ENCODE data around the gene SLFN11.
A peak's percentile ranks its signal among the peaks of the same experiment; 100 is the strongest.
"Not testable (repeated sequence)": the region's sequence is repeated elsewhere in the genome, so short reads cannot be mapped to it uniquely, and the experiment has no call there.

Gene SLFN11

GRCh38 chr17:35350493-35350892 is 22.9 kb downstream of the SLFN11 start:
- no peak for DNase-seq

- DNase-seq = no peak
These were observed 27.3 kb downstream of the SLFN11 start for GRCh38 chr17:35345926-35346771.

DNA sequence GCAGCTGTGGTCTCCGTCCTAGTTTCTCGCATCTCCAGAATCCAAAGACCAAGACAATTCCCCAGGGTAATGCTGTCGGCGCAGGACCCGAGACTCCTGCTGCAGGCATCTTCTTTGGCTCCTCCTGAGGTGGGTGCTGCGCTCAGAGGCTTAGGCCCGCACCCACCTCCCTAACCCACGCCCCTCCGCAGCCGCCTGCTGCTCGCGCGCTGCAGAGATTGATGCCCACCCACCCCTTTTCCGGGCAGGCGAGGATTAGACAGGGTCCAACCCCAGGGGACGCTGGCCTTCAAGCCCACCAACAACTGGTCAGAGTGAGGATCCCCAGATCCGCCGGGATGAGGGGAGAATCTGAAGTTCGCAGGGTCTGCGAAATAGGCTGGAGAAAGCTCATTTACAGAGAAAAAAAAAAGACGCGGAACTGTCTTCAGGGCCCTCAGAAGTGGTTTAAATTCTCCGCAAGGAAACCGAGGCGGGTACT is 27.9 kb downstream of the SLFN11 start:
- DNase-seq = no peak

DNA sequence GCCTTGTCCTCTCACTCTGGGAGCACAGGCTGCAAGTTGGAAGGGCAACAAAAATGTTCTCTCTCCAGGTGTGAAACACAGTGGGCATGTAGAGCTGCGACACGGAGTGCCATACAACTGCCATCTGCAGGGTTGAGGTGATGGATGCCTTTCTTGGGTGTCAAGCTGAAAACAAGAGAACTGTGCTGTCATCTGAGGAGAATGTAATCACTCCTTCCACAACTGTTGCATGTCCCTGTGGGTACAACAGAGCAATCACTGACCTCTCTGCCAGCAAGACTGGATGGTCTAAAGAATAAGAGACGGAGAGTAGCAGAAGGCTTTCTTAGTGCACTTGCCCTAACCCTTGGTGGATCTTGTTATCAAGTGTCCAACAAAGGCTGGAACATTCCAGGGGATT is 29.2 kb downstream of the SLFN11 start:
- no peak for DNase-seq

GRCh38 chr17:35342276-35342675 is 31.1 kb downstream of the SLFN11 start:
- DNase-seq = no peak

GRCh38 chr17:35341411-35341992 is 31.9 kb downstream of the SLFN11 start:
- no peak for DNase-seq

- no peak for DNase-seq
These were observed 35.2 kb downstream of the SLFN11 start for GRCh38 chr17:35338230-35338629.

DNA sequence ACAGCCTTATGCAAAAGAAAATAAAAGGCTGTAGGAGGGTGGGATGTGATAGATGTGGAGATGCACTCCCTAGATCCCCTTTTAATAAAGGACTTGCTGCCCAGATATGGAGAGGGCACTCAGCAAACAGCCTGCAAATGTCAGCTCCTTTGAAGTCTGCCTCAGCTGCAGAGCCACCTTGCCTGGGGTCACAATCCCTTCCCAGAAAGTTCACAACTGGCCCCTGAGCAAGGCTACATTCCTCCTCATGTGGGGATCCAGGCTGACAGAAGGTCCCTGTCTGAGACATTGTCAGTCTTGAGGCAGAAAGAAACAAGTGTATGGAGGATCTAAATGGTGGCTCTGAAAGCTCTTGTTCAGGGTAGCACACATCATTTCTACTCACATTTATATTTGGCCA is 36.1 kb downstream of the SLFN11 start:
- no peak for DNase-seq

DNA sequence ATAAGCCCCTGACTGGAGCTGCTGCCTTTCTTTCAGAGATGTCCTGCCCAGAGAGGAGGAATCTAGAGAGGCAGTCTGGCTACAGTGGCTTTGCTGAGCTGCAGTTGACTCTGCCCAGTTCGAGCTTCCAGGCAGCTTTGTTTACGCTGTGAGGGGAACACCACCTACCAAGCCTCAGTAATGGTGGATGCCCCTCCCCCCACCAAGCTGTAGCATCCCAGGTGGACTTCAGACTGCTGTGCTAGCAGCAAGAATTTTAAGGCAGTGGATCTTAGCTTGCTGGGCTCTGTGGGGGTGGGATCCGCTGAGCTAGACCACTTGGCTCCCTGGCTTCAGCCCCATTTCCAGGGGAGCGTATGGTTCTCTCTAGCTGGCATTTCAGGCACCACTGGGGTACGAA is 39.8 kb downstream of the SLFN11 start:
- DNase-seq = not testable (repeated sequence)

GRCh38 chr17:35322749-35323148 is 50.7 kb downstream of the SLFN11 start:
- DNase-seq = no peak

DNA sequence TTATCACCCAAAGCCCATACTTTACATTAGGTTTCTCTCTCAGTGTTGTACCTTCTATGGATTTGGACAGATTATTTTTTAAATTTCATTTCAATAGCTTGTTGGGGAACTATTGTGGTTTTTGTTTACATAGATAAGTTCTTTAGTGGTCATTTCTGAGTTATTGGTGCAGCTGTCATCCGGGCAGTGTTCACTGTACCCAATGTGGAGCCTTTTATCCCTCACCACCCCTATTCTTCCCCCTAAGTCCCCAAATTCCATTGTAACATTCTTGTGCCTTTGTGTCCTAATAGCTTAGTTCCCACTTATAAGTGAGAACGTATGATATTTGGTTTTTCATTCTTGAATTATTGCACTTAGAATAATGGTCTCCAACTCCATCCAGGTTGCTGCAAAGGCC is 57.5 kb downstream of the SLFN11 start:
- no peak for DNase-seq

DNA sequence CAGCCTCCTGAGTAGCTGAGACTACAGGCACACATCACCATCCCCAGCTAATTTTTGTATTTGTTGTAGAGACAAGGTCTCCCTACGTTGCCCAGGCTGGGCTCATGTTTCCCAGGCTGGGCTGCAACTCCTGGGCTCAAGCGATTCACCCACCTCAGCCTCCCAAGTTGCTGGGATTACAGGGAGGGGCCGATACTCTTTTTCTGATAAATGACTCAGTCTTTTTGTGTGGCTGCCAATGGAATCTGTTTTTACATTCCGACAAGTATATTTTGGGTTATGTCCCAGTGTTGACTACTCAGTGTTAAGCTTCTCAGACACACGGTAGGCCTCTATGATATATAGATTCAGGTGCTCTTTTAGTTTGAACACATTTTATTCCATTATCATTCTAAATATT is 58.1 kb downstream of the SLFN11 start:
- no peak for DNase-seq

GRCh38 chr17:35314415-35315216 is 58.8 kb downstream of the SLFN11 start:
- no peak for DNase-seq

DNA sequence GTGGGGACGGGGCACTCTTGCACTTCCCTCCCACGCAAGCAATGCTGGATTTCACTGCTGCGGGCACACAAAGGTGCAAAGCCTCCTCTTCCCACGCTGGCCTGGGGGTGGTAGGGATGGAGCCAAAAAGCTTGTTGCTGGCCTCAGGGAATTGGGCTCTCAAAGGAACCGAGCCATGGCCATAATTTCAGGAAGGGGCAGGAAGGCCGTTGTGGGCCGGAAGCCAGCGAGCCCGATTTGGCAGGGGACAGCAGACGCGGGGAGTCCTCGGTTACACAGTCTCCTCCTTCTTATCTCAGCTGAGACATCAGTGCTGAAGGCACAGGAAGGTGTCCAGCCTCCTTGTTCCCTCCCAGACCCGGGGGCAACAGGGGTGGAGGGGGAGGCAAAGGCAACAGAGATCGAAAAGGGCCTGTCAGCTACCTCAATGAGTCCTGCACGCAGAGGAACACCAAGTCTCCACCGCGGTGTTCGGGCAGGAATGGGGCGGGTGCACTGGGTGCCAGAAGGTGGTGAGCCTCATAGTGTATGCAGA is 59.5 kb downstream of the SLFN11 start:
- peak; percentile 12 for DNase-seq

DNA sequence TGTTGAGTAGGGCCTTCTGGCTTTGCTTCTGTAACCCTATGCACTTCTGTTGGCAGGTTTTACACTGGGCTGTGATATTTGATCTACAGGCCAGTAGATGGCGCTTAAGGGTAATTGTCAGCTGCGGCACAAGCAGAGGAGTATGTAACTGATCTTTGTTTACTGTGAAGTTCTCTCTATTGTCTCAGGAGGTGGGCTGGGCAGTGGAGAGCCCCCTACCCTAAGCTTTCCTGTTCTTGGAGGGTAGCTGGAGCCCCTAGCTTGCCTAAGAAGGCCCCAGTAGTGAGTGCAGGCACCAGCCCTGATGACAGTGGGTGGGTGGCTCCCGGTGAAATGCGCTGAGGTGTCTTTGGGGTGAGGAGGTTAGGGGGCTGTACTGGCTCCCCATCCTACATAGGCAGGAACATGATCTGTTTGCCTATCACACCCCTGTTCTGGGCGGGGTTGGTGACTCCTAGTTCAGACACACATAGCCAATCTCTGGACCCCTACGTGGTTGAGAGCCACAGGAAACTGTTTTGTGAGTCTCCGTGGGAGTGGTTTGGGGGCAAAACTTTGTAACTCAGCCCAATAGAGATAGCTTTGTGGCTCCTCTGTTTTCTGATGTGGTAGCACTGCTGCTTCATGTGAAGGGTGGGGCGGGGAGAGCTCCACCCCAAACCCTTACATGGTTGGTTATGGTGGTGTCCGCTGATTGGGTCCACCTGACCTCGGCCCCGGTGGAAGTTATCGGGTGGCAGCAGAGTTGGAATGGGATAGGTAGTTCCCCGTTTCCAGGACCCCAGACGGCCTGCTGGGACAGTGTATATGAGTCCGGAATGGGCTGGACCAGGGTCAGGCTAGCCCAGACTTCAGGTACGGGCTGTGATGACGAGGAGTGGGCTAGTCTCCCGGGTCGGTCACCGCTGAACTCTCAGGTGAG is 60.4 kb downstream of the SLFN11 start:
- peak; percentile 81 for DNase-seq

- no peak for DNase-seq
These were observed 61.1 kb downstream of the SLFN11 start for GRCh38 chr17:35312346-35312745.

GRCh38 chr17:35309345-35309744 is 64.1 kb downstream of the SLFN11 start:
- DNase-seq = not testable (repeated sequence)
